Measurements from ENCODE around the gene STK4.

Gene STK4

DNA sequence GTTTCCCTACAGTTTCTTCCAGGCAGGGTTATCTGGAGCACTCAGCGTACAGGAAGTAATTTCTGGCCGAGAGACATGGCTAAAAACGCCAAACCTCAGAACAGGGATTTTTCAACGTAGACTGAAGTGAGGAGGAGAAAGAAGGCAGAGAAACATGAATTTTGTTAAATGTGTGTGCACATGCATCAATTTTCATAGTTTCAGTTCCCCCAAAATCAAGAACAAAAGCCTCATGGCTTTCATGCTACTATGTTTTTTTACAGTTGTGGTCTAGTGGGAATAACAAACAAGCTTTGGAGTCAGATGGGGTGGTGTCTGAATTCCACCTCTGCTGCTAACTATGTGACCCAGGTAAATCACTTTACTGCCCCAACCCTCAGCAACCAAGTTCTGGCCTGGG is 11.0 kb upstream of the STK4 start:
- no peak for DNase-seq

DNA sequence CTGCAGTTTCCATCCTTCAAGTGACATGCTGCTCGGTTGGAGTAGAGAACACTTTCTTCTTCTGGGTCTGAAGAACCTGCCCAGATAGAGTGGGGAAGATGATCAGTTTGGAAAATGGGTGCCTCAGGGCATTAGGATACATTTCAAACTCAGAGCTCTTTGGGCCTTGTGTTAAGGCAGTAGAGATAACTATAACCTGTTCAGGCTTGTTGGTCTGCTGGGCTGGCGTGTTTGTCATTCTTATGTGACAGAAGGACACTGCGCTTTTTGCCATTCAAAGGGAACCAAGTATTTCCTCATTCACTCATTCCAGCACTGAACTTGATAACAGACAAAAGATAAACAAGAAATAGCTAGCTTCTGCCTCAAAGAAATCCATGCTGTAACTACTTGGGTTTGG is 9.9 kb upstream of the STK4 start:
- no peak for DNase-seq

DNA sequence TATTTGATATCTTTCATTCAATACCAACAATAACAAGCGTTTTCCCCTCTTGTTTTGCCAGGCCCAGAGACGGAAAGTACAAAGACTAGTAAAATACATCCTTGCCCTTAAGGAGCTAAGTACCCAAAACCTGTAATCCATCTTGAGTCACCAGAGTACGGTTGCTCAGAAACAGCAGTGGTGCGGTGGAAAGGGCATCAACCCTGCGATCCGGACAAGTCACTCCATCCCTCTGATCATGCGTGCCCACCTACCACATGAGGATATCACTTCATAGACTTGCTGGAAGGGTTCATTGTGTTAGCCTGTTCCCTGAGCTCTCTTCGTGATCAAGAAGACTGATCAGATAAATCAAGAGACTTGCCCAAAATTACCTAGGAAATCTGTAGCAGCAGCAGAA is 8.0 kb upstream of the STK4 start:
- DNase-seq: no peak

DNA sequence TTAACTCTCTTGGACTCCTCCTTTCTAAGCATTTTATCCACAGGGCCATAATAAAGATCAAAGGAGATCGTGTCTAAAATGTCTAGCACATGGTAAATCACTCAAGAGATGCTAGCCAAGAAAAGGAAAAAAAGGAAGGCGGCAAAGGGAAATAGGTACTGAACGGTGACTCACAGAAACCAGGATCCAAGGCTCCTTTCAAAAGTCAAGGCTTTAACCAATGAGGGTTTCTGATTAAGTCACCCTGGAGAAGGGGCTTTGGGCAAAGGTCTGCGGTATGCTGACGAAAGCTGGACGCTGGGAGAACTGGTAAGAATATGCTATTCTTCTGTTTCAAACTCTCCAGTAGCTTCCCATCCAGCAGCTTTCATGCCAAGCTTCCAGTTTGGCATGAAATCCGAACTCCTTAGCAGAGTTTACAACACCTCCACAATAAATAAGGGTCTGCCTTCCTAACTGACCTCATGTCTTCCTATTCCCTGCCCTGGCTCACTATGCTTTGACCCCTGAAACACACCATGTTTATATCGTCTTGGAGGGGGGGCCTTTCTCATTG is 7.2 kb upstream of the STK4 start:
- no peak for DNase-seq

DNA sequence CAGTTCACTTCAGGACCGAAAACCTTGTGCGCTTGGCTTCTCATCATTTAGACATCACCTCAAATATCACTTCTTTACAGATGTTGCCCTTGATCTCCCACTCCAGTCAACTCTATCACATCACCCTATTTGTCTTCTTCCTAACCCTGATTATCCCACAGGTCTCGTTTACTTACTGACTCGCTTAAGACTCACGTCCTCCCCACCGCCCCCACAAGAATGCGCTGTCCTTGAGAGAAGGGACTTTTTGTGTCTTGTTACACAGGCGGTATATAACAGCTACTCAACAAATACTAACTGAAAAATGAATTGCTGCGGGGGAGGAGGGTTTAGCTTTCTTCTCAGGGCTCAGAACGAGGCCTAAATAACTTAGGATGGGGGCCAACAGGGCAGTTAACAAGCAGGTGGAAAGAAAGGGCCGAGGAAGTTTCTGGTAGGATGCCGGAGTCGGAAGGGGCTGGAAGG is 6.6 kb upstream of the STK4 start:
- DNase-seq: peak; percentile 76

DNA sequence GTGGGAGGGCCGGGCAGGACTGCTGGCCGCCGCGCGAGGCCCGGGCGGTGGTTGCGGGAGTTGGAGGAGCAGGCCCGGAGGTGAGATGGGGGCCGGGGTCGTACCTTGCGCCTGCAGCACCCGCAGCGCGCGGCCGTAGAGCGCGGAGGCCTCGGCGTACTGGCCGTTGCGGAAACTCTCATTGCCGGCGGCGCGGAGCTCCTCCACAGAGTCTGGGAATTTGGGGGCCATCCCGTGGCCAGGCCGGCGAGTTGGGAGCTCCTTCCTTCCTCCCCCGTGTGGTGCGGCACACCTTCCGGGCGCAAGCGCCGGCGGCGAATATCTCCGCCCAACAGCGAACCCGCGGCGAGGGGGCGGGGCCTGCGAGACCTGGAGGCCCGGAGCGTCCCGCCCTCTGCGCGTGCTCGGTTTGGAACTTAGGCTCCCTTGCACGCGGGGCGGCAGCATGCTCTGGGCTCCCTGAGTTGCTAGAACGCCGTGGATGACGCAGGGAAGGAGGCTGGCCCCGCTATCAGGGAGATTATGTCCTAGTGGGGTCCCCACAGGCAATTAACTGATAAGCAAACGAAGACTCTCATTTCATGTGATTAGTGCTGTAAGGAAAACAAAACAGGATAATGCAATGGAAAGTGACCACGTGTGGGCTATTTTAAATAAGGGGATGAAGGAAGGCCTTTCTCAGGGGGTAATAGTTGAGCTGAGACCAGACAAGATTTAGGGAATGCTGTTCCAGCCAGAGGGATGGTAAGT is 6.0 kb upstream of the STK4 start, which contains the start of gene TOMM34:
TSS of gene TOMM34 (minus strand) at position 295 of the 750 bp plus-strand sequence. CDS start at position 231, 64 bp downstream.
- DNase-seq: peak; percentile 97

- DNase-seq: no peak
Measured at GRCh38 chr20:44961011-44961869, 5.1 kb upstream of the STK4 start.

DNA sequence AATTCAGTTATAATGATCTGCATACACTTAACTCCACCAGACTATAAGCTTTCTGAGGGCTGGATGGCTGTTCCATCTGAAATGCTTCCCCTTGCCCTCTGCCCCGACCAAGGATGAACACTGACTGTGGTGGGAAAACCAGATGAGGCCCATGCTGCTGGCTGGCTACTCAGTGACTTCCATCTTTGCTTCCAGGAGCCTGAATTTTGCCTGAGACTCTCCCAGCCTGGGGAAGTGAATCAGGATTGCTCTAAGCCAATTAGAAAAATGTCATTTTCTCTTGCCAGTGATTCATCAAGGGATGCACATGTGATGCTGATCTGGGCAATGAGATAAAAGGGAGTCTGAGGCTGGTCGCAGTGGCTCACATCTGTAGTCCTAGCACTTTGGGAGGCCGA is 4.4 kb upstream of the STK4 start:
- DNase-seq: no peak

DNA sequence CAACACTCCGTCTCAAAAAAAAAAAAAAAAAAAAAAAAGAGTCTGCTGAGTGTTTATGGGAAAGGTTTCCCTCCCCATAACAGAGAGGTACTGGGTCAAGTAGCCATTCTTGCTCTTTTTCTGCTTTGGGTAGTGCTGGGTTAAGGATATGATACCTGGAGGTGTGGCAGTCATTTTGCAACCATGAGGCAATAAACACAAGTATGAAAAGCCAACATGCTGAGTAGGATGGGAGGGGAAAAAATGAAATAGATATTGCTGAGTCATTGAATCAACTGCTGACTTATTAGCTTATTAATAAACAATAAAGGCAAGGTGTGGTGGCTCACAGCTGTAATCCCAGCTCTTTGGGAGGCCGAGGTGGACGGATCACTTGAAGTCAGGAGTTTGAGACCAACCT is 3.8 kb upstream of the STK4 start:
- DNase-seq: no peak

- no peak for DNase-seq
Measured at GRCh38 chr20:44963325-44964215, 2.7 kb upstream of the STK4 start.

- DNase-seq: no peak
Measured at GRCh38 chr20:44965651-44966029, 672 bp upstream of the STK4 start.

DNA sequence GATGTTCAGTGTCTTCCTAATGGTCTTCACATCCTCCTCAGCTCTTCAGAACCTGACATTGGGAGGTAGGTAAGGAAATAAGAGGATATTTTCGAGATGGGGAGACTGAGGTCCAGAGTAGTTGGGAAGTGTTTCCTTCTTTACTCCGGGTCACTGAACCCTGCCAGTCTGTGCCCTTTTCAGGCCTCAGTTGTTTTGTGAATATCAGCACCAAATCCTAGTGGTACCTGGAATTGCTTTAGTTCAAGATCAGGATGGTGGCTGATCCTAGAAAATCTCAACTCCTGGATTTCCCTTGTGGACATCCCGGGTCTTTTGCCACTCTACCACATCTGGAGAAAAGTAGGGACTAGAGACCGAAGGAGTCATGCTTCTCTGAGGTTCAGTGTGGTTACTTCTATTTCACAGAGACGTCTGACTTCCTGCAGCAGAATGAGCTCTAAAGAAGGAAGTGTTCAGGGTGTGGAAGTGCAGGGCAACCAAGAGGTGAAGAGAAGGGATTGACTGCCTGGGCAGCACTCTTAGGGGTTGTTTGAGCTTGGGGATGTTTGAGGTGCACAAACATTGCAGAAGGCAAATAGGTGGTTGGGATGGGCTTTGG is 995 bp downstream of the STK4 start:
- DNase-seq: peak; percentile 30

DNA sequence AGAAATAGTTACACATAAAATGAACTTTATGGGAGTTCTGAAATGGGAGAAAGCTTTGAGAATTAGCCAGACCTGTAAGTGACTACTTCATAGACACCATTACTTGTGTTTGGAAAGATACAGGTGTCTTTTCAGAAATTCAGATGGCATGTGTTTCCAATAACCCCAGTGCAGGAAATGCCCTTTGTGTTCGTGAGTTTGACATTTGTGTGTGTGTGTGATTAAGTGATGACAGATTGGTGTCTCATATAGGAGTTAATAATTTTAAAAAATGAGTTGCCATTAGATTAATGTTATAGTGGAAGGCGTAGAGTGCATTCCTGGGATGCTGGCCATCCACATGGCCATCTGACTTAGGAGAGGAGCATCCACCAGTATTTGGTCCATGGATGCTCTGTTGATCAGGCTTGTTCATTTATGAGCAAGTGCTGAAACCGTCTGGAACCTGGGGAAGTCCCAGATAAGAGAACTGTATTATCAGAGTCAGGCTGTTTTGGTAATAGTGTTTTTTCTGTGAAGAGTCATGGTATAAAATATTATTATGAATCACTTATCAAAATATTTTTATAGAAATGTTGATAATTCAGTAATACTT is 3.1 kb downstream of the STK4 start:
- no peak for DNase-seq

DNA sequence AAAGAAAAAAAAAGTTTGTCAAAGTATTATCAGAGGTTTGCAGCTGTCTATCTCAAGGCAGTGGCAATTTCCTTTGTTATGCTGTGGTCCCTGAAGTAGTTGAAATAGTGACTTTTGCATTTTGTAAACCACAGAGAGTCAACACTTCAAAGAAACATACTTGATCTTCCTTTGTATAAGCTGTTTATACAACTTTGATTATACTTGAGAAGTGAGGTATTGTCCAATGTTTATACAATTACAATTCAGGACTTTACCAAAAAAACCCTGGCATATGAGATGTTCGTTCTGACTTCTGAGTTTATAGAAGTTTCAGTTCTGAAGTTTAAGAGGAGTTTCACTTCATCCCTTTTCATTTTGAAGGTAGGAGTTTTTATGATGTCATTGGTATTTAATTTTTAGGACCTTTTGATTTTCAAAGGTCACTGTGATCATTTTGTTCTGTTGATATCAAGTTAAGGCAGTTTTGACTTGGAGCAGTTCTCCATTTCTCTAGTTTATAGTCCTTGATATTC is 4.0 kb downstream of the STK4 start:
- DNase-seq: no peak

DNA sequence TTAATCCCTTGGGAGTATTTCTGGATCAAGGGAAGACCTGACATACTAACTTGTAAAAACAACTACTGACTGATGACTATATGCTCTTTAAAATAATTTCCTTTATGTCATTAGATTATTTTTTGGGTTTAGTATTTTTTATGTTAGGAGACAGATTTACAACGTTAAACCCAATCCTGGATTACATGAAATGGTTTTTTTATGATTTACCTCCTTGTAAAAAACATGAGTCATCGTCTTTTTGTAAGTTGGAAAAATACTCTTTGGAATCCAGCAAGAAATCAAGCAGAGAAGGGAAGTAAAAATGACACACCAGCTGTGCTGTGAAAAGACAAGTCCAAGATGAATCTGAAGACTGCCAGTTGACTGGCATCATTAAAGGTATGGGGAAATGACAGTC is 6.7 kb downstream of the STK4 start:
- no peak for DNase-seq

- DNase-seq: no peak
Measured at GRCh38 chr20:44976698-44977097, 10.4 kb downstream of the STK4 start.

GRCh38 chr20:44979090-44979621 is 12.8 kb downstream of the STK4 start:
- peak; percentile 53 for DNase-seq

GRCh38 chr20:44981736-44982406 is 15.6 kb downstream of the STK4 start:
- no peak for DNase-seq

DNA sequence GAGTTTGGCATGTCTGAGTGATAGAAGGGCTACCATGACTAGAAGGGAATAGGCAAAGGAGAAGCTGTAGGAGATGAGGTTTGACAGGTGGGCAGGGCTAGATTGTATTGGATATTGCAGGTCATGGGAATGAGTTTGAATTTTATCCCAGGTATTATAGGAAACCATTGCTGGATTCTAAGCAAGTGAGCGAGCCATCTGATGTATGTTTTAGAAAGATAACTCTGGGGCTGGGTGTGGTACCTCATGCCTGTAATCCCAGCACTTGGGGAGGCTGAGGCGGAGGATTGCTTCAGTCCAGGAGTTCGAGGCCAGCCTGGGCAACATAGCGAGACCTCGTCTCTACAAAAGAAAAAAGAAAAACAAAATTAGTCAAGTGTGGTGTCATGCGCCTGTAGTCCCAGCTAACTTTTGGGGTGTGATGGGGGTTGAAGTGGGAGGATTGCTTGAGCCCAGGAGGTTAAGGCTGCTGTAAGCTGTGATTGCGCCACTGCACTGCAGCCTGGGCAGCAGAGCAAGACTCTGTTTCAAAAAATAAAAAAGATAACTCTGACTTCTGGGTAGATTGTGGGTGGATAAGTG is 16.9 kb downstream of the STK4 start:
- no peak for DNase-seq

- DNase-seq: no peak
Measured at GRCh38 chr20:44988631-44989171, 22.4 kb downstream of the STK4 start.

Measured in activated CD8-positive, alpha-beta memory T cell treated with anti-CD3 and anti-CD28 coated beads, Interleukin-2, amount 50 U/mL, for 4 hours (primary cell).